ENCODE results near the gene RGL4.

The RGL4 gene

GRCh38 chr22:23708270-23708669 lies 17.5 kb downstream of the RGL4 start:
- Histone ChIP-seq H3K4me3 (ENCODE audit: low read length) (no peak overlapping the region), H3K27ac (ENCODE audit: low read length) (no peak overlapping the region), H3K27me3 (ENCODE audit: control insufficient read depth, insufficient read depth, low read length) (no peaks in the 10 kb centered on the region), H3K4me1 (ENCODE audit: control insufficient read depth, low read depth, low read length) (no peaks in the 10 kb centered on the region), H3K9ac (ENCODE audit: low read length) (no peak overlapping the region), H3K9me3 (ENCODE audit: control insufficient read depth, low read depth, low read length) (no peaks in the 10 kb centered on the region), H3K36me3 (ENCODE audit: control insufficient read depth, low read depth, low read length) (peaks cover 69% of the 10 kb centered on the region)

DNA sequence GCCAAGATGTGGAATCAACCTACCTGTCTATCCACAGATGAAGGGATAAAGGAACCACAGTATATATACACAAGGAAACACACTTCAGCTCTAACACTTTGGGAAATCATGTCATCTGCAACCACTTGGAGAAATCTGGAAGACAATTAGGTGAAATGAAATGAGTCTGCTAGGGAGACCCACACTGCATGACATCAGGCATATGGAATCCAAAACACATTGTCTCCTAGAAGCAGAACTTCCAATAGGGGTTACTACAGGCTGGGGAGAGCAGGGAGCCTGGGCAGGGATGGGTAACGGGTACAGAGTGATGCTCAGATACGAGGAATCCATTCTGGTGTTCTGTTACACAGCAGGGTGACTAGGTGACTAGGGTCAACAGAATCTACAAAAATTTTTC lies 18.3 kb downstream of the RGL4 start:
- Histone ChIP-seq H3K27ac (ENCODE audit: low read length) (no peak overlapping the region), H3K36me3 (ENCODE audit: control insufficient read depth, low read depth, low read length) (peaks cover 76% of the 10 kb centered on the region), H3K27me3 (ENCODE audit: control insufficient read depth, insufficient read depth, low read length) (no peaks in the 10 kb centered on the region)

GRCh38 chr22:23712256-23712655 lies 21.4 kb downstream of the RGL4 start:
- H3K4me1 ChIP-seq (ENCODE audit: control insufficient read depth, low read depth, low read length): no peaks in the 10 kb centered on the region
- no peak overlapping the region for H3K9ac ChIP-seq (ENCODE audit: low read length)
- no peak overlapping the region for H3K27ac ChIP-seq (ENCODE audit: low read length)
- H3K4me3 ChIP-seq (ENCODE audit: low read length): no peak overlapping the region
- no peaks in the 10 kb centered on the region for H3K9me3 ChIP-seq (ENCODE audit: control insufficient read depth, low read depth, low read length)
- H3K36me3 ChIP-seq (ENCODE audit: control insufficient read depth, low read depth, low read length): peaks cover 52% of the 10 kb centered on the region
- H3K27me3 ChIP-seq (ENCODE audit: control insufficient read depth, insufficient read depth, low read length): no peaks in the 10 kb centered on the region

More for the DNA sequence above, 18.3 kb downstream of the RGL4 start:
- no peaks in the 10 kb centered on the region for H3K4me1 ChIP-seq (ENCODE audit: control insufficient read depth, low read depth, low read length)
- H3K9ac ChIP-seq (ENCODE audit: low read length): no peak overlapping the region
- H3K4me3 ChIP-seq (ENCODE audit: low read length): no peak overlapping the region
- H3K9me3 ChIP-seq (ENCODE audit: control insufficient read depth, low read depth, low read length): no peaks in the 10 kb centered on the region

DNA sequence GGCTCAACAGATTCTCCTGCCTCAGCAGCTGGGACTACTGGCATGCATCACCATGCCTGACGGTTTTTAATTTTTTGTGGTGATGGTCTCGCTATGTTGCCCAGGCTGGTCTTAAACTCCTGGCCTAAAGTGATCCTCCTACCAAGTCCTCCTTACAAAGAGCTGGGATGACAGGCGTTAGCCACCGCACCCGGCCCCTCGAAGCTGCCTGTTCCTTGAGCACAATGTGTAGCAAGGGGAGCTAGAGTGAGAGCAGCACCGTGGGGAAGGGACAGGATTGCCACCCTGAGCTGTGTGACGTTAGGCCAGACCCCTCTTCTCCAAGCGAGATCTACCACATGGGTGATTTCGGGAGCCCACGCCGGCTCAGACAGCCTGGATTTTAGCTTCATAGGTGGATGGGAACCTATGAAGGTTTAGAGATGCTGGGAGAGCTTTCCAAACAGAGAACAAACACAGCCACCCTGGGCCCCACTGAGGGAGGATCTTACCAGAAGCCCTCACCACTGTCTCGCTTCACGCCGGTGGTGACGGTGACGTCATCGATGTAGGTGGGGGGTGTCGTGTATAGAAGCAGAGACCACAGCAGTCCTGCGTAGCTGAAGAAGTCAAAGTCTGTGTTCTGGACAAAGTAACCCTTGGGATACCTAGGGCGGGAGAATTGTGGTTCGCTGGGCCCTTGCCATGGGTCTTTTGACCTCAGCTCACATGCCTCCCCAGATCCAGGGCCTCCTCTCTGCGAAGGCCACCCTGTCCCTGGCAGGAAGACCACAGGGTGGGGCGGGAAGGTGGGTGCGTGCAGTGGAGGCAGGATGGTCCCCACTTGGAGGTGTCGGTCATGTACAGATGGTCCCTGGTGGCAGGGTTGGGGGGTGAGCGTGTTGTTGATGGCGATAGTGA lies 23.1 kb downstream of the RGL4 start:
- no peak overlapping the region for H3K4me3 ChIP-seq (ENCODE audit: low read length)
- no peak overlapping the region for H3K27ac ChIP-seq (ENCODE audit: low read length)
- H3K4me1 ChIP-seq (ENCODE audit: control insufficient read depth, low read depth, low read length): no peaks in the 10 kb centered on the region
- no peaks in the 10 kb centered on the region for H3K9me3 ChIP-seq (ENCODE audit: control insufficient read depth, low read depth, low read length)
- H3K27me3 ChIP-seq (ENCODE audit: control insufficient read depth, insufficient read depth, low read length): no peaks in the 10 kb centered on the region
- no peak overlapping the region for H3K9ac ChIP-seq (ENCODE audit: low read length)
- H3K36me3 ChIP-seq (ENCODE audit: control insufficient read depth, low read depth, low read length): peaks cover 39% of the 10 kb centered on the region

- no peaks in the 10 kb centered on the region for H3K4me1 ChIP-seq (ENCODE audit: control insufficient read depth, low read depth, low read length)
- no peak overlapping the region for H3K9ac ChIP-seq (ENCODE audit: low read length)
- no peaks in the 10 kb centered on the region for H3K9me3 ChIP-seq (ENCODE audit: control insufficient read depth, low read depth, low read length)
- no peak overlapping the region for H3K4me3 ChIP-seq (ENCODE audit: low read length)
- H3K27ac ChIP-seq (ENCODE audit: low read length): no peak overlapping the region
- peaks cover 30% of the 10 kb centered on the region for H3K36me3 ChIP-seq (ENCODE audit: control insufficient read depth, low read depth, low read length)
- H3K27me3 ChIP-seq (ENCODE audit: control insufficient read depth, insufficient read depth, low read length): no peaks in the 10 kb centered on the region
Observed at GRCh38 chr22:23714596-23715578, 24.1 kb downstream of the RGL4 start.

DNA sequence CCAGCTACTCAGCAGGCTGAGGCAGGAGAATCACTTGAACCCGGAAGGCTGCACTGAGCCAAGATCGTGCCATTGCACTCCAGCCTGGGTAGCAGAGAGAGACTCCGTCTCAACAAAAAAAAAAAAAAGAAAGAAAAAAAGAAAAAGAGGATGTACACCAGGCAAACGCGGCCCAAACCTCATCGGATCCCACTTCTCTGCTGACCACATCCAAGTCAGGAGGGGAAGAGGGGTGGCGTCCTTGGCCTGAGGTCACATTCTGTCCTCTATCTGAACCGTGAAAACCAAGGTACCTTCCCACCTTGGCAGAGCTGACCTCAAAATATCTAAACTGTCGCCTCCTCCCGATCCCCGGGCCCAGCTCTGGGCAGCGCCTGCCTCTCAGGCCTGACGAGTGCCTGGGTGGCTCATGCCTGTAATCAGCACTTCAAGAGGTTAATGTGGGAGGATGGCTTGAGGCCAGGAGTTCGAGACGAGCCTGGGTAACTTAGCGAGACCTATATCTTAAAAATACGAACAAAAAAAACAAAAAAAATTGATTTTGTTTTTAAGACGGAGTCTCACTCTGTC lies 25.1 kb downstream of the RGL4 start:
- peaks cover 26% of the 10 kb centered on the region for H3K36me3 ChIP-seq (ENCODE audit: control insufficient read depth, low read depth, low read length)
- H3K9me3 ChIP-seq (ENCODE audit: control insufficient read depth, low read depth, low read length): no peaks in the 10 kb centered on the region
- no peaks in the 10 kb centered on the region for H3K4me1 ChIP-seq (ENCODE audit: control insufficient read depth, low read depth, low read length)
- H3K9ac ChIP-seq (ENCODE audit: low read length): no peak overlapping the region
- H3K27ac ChIP-seq (ENCODE audit: low read length): no peak overlapping the region
- H3K4me3 ChIP-seq (ENCODE audit: low read length): peak overlapping the region; percentile 85
- no peaks in the 10 kb centered on the region for H3K27me3 ChIP-seq (ENCODE audit: control insufficient read depth, insufficient read depth, low read length)

DNA sequence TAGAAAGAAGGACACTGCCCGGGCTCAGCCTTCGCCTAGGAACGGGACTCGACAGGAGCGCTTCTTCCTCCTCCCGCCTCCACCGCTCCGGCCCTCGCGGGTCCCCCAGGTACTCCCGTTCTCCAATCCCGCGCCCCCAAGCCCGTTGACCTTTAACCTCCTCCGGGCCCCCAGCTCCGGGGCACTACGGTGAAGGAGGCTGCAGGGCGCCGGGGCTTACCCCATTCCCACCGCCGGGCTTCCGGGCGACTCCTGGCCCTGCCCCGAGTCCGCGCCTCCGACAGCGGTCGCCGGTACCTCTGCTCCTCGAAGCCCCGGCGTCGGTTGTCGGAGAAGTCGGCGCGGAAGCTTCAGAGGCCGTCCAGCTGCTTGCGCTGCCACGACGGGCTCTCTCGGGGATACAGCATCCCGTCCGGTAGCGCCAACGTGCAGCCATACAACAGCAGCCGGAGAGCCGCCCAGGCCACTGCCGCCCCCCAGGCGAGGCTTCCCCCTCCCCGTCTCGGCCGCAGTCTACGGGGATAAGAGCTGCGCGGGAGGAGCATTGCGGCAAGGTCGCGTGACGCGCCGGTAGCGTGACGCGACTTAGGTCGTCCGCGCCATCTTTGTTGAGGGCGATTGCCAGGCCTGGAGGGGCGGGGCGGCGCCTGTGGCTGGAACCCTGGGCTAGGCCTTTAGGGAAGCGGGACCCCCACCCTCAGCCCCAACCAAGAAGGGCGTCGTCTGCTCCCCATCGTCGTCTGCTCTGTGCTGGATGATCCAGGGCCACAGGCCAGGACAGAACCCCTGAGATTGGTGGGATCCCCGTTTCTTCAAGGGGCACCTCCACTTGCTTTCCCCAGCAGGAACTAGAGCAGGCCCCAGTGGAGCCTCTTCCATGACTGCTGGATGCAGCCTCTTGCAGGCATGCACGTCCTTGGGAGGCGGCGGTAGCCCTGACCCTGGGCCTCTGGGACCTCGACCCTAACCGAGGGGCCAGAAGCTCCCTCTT lies 26.3 kb downstream of the RGL4 start:
- peak overlapping the region; percentile 85 for H3K4me3 ChIP-seq (ENCODE audit: low read length)
- no peaks in the 10 kb centered on the region for H3K4me1 ChIP-seq (ENCODE audit: control insufficient read depth, low read depth, low read length)
- H3K9me3 ChIP-seq (ENCODE audit: control insufficient read depth, low read depth, low read length): no peaks in the 10 kb centered on the region
- H3K27ac ChIP-seq (ENCODE audit: low read length): no peak overlapping the region
- H3K27me3 ChIP-seq (ENCODE audit: control insufficient read depth, insufficient read depth, low read length): no peaks in the 10 kb centered on the region
- peaks cover 18% of the 10 kb centered on the region for H3K36me3 ChIP-seq (ENCODE audit: control insufficient read depth, low read depth, low read length)
- H3K9ac ChIP-seq (ENCODE audit: low read length): peak overlapping the region; percentile 84

DNA sequence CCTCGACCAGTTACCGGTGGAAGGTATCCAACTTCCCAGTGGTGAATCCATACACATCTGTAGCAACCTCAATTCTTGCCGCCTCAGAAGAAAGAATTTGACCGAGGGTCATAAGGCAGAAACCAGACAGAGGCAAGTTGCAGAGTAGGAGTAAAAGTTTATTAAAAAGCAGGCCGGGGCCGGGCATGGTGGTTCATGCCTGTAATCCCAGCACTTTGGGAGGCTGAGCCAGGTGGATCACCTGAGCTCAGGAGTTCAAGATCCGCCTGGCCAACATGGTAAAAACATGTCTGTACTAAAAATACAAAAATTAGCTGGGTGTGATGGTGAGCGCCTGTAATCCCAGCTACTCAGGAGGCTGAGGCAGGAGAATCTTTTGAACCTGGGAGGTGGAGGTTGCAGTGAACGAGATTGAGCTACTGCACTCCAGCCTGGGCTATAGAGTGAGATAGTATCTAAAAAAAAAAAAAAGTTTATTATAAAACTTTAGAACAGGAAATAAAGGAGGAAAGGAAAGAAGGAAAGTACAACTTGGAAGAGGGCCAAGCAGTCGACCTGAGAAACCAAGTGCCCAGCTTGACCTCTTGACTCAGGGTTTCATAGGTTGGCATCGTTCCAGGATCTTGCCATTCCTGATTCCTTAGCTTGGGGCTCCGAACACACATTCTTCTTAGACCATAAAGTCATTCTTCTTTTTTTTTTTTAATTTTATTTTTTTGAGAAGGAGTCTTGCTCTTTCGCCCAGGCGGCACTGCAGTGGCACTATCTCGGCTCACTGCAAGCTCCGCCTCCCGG lies 27.8 kb downstream of the RGL4 start:
- H3K27me3 ChIP-seq (ENCODE audit: control insufficient read depth, insufficient read depth, low read length): no peaks in the 10 kb centered on the region
- H3K9ac ChIP-seq (ENCODE audit: low read length): no peak overlapping the region
- H3K36me3 ChIP-seq (ENCODE audit: control insufficient read depth, low read depth, low read length): peaks cover 11% of the 10 kb centered on the region
- H3K4me3 ChIP-seq (ENCODE audit: low read length): no peak overlapping the region
- H3K4me1 ChIP-seq (ENCODE audit: control insufficient read depth, low read depth, low read length): no peaks in the 10 kb centered on the region
- H3K9me3 ChIP-seq (ENCODE audit: control insufficient read depth, low read depth, low read length): no peaks in the 10 kb centered on the region
- no peak overlapping the region for H3K27ac ChIP-seq (ENCODE audit: low read length)

DNA sequence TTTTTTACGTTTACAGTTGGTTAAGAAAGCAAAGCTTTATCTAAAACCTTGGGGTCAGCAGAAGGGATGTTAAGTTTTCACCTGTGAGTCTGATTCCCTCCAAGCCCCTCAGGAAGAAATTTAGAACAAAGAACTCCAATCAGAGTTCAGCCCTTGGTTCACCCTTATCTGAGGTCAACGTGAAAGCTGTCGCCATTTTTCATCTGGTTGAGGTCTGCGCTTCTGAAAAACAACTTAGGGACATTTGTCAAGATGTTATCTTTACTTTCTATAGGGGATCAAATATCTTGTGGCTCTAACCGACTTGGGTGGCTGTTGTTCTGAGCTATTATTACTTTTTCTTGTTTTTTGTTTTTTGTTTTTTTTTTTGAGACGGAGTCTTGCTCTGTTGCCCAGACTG lies 30.0 kb downstream of the RGL4 start:
- no peaks in the 10 kb centered on the region for H3K9me3 ChIP-seq (ENCODE audit: control insufficient read depth, low read depth, low read length)
- H3K4me1 ChIP-seq (ENCODE audit: control insufficient read depth, low read depth, low read length): no peaks in the 10 kb centered on the region
- no peak overlapping the region for H3K4me3 ChIP-seq (ENCODE audit: low read length)
- no peaks in the 10 kb centered on the region for H3K36me3 ChIP-seq (ENCODE audit: control insufficient read depth, low read depth, low read length)
- no peak overlapping the region for H3K27ac ChIP-seq (ENCODE audit: low read length)
- H3K9ac ChIP-seq (ENCODE audit: low read length): no peak overlapping the region
- H3K27me3 ChIP-seq (ENCODE audit: control insufficient read depth, insufficient read depth, low read length): no peaks in the 10 kb centered on the region

- no peaks in the 10 kb centered on the region for H3K27me3 ChIP-seq (ENCODE audit: control insufficient read depth, insufficient read depth, low read length)
- H3K36me3 ChIP-seq (ENCODE audit: control insufficient read depth, low read depth, low read length): no peaks in the 10 kb centered on the region
- no peak overlapping the region for H3K27ac ChIP-seq (ENCODE audit: low read length)
- no peak overlapping the region for H3K9ac ChIP-seq (ENCODE audit: low read length)
- no peak overlapping the region for H3K4me3 ChIP-seq (ENCODE audit: low read length)
- no peaks in the 10 kb centered on the region for H3K4me1 ChIP-seq (ENCODE audit: control insufficient read depth, low read depth, low read length)
- H3K9me3 ChIP-seq (ENCODE audit: control insufficient read depth, low read depth, low read length): no peaks in the 10 kb centered on the region
Observed at GRCh38 chr22:23722160-23722559, 31.3 kb downstream of the RGL4 start.
